ENCODE results near the gene ASTN1.

Gene ASTN1

DNA sequence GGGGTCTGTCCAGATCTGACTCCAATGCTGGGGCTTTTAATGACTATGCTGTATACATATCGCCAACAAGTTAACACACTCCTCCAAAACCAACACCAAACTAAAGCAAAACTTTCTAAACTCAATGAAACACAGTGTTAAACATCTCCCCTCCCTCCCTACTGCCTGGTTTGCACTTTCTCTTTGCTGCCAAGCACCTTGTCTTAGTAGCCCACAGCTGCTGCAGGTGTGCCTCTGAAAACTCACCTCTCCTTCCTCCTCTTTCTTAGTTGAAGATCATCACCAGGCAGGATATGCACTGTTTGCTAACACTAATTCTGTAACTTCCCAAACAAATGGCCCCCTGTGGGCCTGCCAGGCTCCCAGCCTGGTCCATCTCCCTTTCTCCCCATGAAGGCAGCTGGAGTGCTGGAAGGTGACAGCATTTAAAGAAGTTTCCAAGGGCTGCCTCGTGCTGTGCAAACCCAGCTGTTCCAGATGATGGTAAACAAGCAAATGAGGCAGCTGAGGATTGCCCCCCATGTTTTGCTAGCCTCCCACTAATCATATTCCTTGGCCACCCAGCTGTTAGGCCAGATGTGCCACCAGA lies 213.7 kb downstream of the ASTN1 start:
- in situ Hi-C loops (cut with MboI; ENCODE audit: low pct_unique_long_range_greater_than_20kb, low sequenced_read_pairs) = no loop called here
- no peak for DNase-seq

DNA sequence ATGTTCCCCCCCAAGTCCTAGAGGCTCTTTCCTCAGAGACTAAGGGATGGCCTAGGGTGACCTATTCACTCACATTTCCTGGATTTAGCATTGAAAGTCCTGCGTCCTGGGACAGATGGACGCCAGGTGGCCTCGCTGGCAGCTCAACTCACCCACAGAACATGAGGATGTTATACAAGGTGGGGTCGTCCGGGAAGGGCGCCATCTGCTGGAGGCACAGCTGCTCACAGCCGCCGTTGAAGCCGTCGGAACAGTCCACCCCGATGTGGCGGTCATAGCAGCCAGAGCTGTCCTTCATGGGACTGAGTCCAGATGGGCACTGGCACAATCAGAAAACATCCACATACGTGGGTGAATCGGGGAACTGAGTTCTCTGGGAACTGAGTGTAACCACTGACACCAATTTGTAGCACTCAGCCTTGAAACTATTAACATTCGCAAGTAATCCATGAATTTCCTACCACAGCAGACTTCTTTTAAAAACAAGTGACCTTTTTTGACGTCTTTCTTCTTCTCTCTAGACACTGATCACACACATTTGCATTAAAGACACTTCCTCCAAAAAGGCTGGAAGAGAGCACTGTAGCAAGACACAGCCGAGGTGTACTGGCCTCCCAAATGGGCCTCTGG lies 215.4 kb downstream of the ASTN1 start:
- in situ Hi-C loops (cut with MboI; ENCODE audit: low pct_unique_long_range_greater_than_20kb, low sequenced_read_pairs) = no loop called here
- peak; percentile 37 for DNase-seq

DNA sequence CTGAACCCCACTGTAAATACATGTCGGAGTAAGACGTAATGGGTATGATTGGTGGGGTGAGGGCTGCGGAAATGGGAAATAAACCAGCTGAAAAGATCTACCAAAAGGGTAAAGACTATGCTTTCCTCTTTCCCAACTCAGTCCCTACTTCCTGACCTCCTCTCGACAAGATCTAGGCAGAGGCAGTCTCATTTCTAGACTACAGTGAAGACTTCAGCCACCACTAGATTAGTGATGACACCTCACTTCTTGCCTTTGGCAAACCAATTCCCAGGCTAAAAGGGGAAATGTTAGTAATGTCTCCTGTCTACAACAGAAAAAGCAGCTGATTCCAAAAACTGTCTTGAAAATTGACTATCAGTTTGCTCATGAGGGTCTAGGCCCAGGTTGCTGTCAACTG lies 219.9 kb downstream of the ASTN1 start:
- no peak for DNase-seq
- in situ Hi-C loops (cut with MboI; ENCODE audit: low pct_unique_long_range_greater_than_20kb, low sequenced_read_pairs) = no loop called here

DNA sequence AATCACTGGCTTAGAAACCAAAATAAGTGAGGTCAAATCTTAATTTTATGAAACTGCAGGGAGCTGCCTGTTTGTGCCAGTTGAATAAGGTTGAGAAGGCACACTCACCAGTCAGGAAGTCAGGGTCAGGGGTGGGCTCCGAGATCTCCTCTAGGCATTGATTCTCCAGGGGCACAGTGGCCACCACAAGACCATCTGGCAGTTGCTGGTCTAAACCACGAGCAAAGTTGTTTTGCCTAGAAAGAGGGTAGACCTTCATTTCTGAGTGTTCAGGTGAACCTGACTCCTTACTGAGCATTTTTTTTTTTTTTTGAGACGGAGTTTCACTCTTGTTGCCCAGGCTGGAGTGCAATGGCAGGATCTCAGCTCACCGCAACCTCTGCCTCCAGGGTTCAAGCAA lies 220.7 kb downstream of the ASTN1 start:
- in situ Hi-C loops (cut with MboI; ENCODE audit: low pct_unique_long_range_greater_than_20kb, low sequenced_read_pairs) = no loop called here
- no peak for DNase-seq

DNA sequence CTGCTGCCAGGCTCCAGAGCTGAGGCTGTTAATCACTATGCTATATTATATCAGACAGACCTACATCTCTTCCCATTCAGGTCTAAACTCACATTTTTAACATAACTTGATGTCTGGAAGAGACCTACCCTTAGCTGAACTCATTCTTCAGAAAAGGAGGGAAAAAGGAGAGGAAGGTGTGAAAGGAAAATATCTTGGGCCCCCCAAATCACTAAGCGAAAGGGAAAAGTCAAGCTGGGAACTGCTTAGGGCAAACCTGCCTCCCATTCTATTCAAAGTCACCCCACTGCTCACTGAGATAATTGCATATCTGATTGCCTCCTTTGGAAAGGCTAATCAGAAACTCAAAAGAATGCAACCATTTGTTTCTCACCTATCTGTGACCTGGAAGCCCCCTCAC lies 222.2 kb downstream of the ASTN1 start:
- DNase-seq = no peak
- in situ Hi-C loops (cut with MboI; ENCODE audit: low pct_unique_long_range_greater_than_20kb, low sequenced_read_pairs) = no loop called here

DNA sequence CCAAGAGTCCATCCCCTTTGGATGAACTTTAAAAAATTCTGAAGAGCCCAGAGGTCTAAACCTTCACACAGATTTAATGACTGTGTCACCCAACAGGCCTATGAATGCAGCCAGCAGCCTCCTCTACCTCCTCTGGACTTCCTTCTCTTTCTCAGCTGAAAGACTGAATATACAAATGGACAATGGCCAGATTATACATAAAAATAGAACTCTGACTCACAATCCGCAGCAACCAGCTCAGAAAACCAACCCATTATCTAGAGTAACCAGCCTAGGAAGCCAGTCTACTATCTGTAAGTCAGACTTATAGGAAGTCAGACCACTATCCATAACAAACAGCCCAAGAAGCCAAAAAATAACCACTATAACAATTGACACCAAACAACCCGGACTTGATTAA lies 224.5 kb downstream of the ASTN1 start:
- no peak for DNase-seq
- in situ Hi-C loops (cut with MboI; ENCODE audit: low pct_unique_long_range_greater_than_20kb, low sequenced_read_pairs) = no loop called here

DNA sequence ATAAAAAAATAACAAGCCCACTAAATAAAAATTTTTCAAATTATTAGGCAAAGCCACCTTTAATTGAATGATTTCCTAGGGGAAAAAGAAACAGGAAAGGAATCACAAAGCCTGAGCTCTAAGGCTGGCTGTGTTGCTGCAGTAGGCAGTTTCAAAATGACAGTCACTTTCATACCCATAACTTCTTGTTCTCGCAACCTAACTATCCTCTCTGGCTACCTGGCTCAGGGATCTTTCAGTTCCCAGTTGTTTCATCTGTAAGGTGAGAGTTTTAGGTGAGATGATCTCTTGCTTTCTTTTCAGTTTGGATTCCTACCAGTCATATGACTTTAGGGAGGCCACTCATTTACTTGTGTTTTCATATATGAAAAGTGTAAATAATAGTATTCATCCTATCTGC lies 226.1 kb downstream of the ASTN1 start:
- in situ Hi-C loops (cut with MboI; ENCODE audit: low pct_unique_long_range_greater_than_20kb, low sequenced_read_pairs) = no loop called here
- no peak for DNase-seq

DNA sequence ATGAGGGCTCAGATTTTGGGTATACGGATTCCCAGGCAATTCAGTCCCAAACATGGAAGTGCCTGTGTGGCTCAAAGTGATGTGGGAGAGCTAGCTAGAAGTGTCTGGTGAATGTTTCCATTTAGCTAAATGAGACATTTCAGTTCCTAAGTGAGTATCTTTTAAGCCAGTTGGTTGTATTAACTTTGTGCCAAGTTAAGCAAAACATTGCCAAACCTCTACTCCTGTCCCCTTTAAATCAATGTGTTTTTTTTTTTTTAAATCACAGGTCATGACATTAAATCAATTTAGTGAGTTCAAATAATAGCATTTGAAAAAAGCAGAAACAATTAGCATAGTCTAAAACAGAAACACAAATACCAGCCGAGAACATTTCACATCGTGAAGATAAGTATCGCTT lies 230.1 kb downstream of the ASTN1 start:
- in situ Hi-C loops (cut with MboI; ENCODE audit: low pct_unique_long_range_greater_than_20kb, low sequenced_read_pairs) = no loop called here
- no peak for DNase-seq

DNA sequence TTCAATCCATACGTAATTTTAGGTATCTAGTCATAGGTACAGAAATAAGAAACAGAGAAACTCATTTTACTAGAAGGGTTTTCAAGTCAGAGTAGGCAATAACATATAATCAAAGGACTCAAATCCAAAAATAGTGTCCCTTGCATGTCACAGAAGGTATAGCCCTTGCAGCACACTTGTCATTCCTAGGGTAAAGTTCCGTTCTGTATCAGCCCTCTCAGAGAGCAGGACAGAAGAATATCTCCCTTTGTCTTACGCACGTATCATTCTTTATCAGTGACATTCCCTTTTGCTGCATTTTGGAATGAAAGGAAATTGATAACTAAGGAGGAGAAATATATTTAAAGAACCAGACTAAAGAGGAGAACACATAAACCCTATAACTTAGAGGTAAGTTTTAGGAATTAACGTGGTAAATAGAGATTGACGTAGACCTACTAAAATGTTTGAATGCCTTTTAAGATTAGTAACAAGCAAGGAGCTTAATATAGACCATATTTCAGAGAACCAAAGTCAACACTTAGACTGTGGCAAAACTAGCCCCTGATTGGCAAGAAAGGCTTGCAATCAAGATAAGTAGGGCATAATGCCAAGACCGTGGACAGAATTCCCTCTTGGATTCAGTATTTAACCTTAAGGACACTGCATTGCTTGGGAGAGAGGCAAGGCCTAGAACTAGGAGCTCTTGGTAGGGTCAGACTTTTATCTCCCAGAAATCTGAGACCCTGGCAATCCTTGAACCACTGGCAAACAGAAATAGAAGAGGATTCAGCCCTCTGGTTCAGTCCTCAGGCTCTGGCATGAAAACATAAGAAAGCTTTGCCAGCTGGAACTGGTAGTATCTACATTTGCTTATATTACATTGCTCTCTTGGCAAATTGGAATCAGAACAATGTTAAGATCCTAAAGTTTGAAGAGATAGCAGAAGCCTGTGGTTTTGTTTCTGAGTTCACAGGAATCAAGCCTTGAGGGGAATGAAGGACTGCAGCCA lies 232.1 kb downstream of the ASTN1 start:
- no peak for DNase-seq
- in situ Hi-C loops (cut with MboI; ENCODE audit: low pct_unique_long_range_greater_than_20kb, low sequenced_read_pairs) = no loop called here

DNA sequence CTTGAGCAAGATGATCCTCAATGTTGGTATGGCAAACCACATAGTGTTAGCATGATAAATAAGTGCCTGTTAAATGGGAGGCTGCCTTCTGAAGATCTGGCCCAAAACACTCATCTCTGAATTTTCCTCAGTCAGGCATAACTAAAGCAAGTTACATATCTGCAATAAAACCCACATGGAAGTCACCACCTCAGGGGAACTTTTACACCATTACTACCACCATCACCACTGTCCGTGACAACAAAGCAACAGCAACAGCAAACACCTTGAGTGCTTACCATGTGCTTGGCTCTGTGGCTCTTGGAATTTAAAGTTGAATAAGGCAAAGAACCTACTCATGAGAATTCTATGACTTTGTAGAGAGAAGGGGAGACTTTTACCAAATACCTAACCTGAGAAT lies 233.0 kb downstream of the ASTN1 start:
- in situ Hi-C loops (cut with MboI; ENCODE audit: low pct_unique_long_range_greater_than_20kb, low sequenced_read_pairs) = no loop called here
- no peak for DNase-seq

DNA sequence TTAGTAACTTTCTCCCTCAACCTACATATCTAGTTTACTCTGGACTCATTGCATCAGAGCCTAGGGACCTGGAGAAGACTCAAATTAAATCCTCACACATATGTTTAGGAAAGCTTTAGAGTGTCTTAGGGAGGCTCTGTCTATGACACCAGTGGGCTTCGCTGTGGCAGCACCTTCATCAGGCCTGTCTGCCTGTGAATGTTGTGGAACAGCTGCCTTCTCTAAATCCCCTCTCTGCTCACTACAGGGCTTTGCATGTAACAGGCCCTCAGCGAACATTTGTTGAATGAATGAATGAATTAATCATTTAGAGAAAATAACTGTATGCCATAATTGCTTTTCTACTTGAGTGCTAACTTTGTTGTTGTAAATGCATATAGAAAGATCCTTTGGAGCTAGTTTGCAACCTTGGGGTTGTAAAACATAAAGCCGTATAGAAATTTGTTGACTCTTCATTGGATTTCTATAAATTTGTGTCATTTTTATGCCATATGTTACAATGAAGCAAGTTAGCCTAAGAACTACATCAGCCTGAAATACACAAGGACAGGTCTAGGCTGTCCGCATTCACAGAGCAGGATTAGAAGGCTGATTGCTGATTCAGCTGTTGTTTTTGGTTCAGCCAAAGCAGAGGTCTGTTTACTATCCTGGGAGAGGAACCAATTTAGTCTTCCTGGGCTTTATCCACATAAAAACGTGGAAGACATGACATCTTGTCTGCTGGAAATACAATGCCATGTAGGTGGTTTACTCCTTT lies 238.0 kb downstream of the ASTN1 start:
- no peak for DNase-seq
- in situ Hi-C loops (cut with MboI; ENCODE audit: low pct_unique_long_range_greater_than_20kb, low sequenced_read_pairs) = no loop called here

DNA sequence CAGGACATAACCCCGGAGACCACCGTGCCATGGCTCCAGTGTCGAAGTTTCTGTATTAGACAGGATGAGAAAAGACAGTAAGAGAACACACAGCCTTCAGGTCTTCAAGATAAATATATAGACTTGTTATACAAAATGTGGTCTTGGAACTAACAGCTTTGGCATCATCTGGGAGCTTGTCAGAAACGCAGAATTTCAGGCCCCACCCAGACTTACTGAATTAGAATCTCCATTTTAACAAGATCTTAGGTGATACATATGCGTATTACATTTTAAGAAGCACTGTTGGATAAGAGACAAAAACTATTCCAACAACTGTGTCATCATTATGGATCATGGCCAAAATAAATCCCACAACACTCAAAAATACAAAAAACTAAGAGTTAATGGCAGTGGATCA lies 239.3 kb downstream of the ASTN1 start:
- DNase-seq = no peak
- in situ Hi-C loops (cut with MboI; ENCODE audit: low pct_unique_long_range_greater_than_20kb, low sequenced_read_pairs) = no loop called here

DNA sequence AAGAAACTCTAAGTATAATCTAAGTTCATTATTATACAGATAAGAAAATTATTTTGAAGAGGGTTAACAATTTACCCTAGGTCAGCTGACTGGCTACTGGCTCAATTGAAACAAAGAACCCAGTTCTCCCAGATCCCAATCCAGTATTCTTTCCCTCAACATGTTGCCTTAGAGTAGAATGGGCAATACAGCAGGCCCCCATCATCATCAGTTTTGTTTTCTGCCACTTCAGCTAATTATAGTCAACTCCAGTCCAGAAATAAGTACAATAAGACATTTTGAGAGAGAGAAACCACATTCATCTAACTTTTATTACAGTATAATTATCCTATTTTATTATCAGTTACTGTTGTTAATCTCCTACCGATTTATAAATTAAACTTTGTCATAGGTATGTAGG lies 241.2 kb downstream of the ASTN1 start:
- in situ Hi-C loops (cut with MboI; ENCODE audit: low pct_unique_long_range_greater_than_20kb, low sequenced_read_pairs) = no loop called here
- DNase-seq = no peak

DNA sequence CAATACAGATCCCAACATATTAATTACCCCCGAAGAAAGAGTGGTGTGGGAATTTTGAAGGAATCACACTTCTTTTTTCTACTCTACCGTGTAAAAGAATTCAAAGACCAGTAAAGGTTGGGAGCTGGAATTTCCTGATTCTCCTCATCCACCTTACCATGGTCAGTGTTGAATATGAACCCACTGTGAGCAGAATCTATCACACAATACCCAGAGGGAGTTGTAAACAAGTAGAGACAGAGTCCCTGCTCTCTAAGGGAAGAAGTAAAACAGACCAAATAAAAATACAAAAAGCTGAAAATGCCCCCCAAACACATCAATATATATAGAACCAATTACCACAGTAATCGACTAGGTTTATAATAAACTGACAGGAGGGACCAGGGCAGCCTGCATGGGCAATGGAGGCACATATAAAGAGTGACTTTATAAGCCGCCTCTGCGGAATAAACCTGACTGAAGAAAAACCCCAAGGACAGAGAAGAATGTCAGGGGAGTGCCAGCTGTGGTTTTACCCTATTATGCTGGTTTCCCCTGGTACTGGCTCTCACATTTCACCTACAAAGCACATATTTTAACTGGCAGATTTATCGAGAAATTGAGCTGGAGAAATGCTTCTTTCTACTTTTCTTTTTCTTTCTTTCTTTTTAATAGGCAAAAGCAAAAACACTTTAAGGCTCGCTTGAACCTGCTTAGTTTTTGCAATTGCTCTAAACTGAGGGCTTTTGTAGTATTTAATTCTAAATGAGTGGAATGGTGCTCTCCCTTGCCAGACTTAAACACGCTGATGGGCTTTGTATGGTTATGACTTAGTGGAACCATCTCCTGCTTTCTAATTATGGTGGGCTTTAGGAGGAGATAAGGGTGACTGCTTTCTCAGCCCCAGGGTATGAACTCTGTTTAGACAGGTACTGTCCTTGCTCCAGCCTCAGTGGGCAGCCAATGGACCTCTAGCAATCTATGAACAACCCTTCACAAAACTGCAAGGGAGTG lies 244.8 kb downstream of the ASTN1 start:
- DNase-seq = no peak
- in situ Hi-C loops (cut with MboI; ENCODE audit: low pct_unique_long_range_greater_than_20kb, low sequenced_read_pairs) = no loop called here

DNA sequence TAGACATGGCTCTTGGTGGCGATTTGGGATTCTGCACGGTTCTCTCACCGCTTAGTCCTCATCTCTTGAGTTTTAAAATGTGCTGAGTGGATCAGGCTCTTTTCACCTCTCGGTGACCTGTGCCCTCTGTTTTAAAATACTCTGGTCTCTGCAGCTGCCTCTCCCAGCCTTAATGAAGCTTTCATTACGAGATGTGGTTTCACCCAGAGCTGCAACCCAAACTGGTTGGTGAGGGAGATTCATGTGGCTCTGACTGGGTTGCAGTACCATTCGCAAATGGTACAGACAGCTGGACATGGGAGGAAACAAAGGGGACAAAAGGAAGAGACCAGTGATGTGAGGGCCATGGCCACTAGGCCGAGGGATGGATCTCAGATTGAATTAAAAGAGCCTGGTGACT lies 258.9 kb downstream of the ASTN1 start:
- in situ Hi-C loops (cut with MboI; ENCODE audit: low pct_unique_long_range_greater_than_20kb, low sequenced_read_pairs) = no loop called here

DNA sequence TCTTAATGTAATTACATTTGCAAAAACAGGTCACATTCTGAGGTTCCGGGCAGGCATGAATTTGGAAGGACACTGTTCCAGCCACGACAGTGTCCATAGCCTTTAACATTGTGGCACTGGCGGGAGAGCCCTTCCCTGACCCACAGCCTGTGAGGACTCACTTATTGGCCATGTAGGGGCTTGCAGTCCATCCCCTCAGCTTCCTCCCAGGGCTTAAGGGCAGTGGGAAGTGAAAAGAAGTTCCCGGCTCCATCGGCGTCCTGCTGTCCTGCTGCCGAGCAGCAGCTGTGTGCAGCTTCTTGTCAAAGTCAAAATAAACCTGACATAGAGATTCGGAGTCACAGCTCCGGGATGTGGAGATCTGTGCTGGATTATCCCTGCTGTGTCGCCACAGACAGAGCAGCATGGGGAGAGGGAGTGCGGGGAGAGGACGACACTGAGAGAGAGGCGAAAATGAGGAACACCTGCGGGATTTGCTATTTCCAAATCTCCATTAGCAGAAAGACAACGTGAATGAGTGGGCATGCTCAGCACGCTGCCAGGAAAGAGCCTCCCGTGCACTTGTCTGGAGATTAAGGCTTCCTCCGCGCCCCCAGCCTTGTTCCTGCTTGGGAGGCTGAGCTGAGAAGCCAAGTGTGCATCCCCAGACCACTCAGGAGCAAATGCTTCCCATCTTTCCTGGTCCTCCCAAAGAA lies 260.3 kb downstream of the ASTN1 start:
- DNase-seq = no peak
- in situ Hi-C loops (cut with MboI; ENCODE audit: low pct_unique_long_range_greater_than_20kb, low sequenced_read_pairs) = no loop called here

More for the DNA sequence above, 258.9 kb downstream of the ASTN1 start:
- DNase-seq = no peak

DNA sequence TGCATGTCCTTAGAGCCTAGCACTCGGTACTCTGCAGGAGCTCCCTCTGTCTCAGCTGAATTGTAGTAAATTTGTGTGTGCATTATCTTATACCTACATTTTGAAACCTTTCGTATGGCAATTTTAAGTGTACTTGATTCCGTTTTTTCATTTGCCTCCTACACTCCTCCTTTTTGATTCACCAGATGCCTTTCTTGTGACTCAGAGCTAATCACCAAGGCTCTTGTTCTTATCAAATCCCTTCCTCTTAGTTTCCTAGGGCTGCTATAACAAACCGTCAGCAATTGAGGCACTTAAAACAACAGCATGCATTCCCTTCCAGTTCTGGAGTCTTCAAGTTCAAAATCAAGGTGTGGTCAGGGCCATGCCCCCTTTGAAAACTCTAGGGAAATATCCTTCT lies 261.0 kb downstream of the ASTN1 start:
- no peak for DNase-seq
- in situ Hi-C loops (cut with MboI; ENCODE audit: low pct_unique_long_range_greater_than_20kb, low sequenced_read_pairs) = no loop called here

DNA sequence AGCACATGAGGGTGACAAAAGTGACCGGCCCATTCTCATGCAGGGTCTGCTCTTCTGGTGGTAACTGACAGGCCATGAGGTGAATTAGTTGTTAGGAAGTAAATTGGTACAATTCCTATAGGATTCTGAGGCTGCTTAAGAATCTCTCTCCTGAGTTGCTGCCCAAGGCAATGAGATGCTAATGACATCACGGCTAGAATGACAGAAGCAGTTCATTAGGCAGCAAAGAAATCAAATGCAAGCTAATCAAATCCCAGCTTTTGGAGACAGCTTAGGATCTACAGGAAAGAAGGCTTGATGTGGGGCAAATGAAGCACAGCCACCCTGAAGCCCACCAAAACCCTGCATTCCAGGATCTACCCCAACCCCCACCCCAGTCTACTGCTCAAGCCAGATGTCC lies 265.2 kb downstream of the ASTN1 start:
- no peak for DNase-seq
- in situ Hi-C loops (cut with MboI; ENCODE audit: low pct_unique_long_range_greater_than_20kb, low sequenced_read_pairs) = no loop called here
